Endothelial cell of umbilical vein (primary cell): ENCODE results near the gene CLCNKA. TPM values are rescaled to one million over a fixed set of nuclear protein-coding genes. Genes with fewer than 3 reads are reported as not detected.
"Not testable (repeated sequence)": the region's sequence is repeated elsewhere in the genome, so short reads cannot be mapped to it uniquely, and the experiment has no call there.

Experiments
- BruUV-seq: library from RNA; stranded (reverse); fragments of 400-500 nt; replicated peaks from 2 replicates; lab custom pipeline; 2021; lab: Mats Ljungman, UMichigan
- CTCF ChIA-PET: fragments of 300-600, 350-600 bp; sonication (Branson Sonifier 250); formaldehyde crosslinking; loops from one replicate; lab custom pipeline; 2021; ENCODE audit warnings: antibody characterized with exemption, inconsistent platforms; lab: Charles Lee
- POLR2A ChIA-PET: fragments of 300-600, 350-600 bp; sonication (Branson Sonifier 250); formaldehyde crosslinking; loops from one replicate; lab custom pipeline; 2021; ENCODE audit warnings: antibody characterized with exemption, inconsistent platforms; lab: Charles Lee
- DNase-seq: peaks from one replicate; pipeline ENCODE4 v3.0.0-alpha.2; 2011; ENCODE audit warnings: low read depth, low spot score
- FAIRE-seq: peaks from 2 replicates; lab custom pipeline; 2011; peaks lifted over from hg19 to GRCh38; lab: Jason Lieb, UNC
- H2AFZ ChIP-seq: 2 replicates; pipeline ENCODE4 v1.6.0; 2012; ENCODE audit warnings: low read depth, low read length, control low read depth, inconsistent platforms
- H3K27ac ChIP-seq: 2 replicates; pipeline ENCODE4 v1.5.1; 2011; ENCODE audit warnings: low read depth, mild to moderate bottlenecking, control low read depth, low read length, moderate library complexity; ENCODE audit not compliant: insufficient read depth
- H3K27me3 ChIP-seq, 2 experiments: 2 replicates each; pipeline versions ENCODE4 v1.6.0 to v1.6.1; 2011; ENCODE audit warnings: low read length in 2 of 2, mixed read lengths in 1 of 2; ENCODE audit not compliant: control insufficient read depth in 2 of 2, insufficient read depth in 2 of 2
- H3K36me3 ChIP-seq, 2 experiments: 2 replicates in 1 of 2; 3 replicates in 1 of 2; pipeline ENCODE4 v1.5.1; 2011; ENCODE audit warnings: low read length in 2 of 2, mild to moderate bottlenecking in 1 of 2, moderate library complexity in 1 of 2; ENCODE audit not compliant: control insufficient read depth in 2 of 2, insufficient read depth in 2 of 2; ENCODE audit errors: extremely low read depth in 1 of 2
- H3K4me1 ChIP-seq: 3 replicates; pipeline ENCODE4 v1.5.1; 2011; ENCODE audit warnings: mild to moderate bottlenecking, low read length; ENCODE audit not compliant: control insufficient read depth, insufficient read depth; ENCODE audit errors: extremely low read depth
- H3K4me2 ChIP-seq: 2 replicates; pipeline ENCODE4 v1.6.1; 2011; ENCODE audit warnings: low read length, control low read depth, mixed read lengths; ENCODE audit not compliant: insufficient read depth
- H3K4me3 ChIP-seq, 3 experiments: fragments of 200-600 bp in 1 of 3; sonication (generic), shearing (Covaris generic) in 1 of 3; replicated peaks in 1 of 3; 2 replicates each; pipeline ENCODE4 v1.5.1; 2011 to 2016; ENCODE audit warnings: control low read depth in 3 of 3, low read length in 3 of 3, mild to moderate bottlenecking in 2 of 3, inconsistent platforms in 1 of 3, low read depth in 1 of 3, moderate library complexity in 1 of 3; ENCODE audit not compliant: insufficient read depth in 1 of 3
- H3K79me2 ChIP-seq: 2 replicates; pipeline ENCODE4 v1.6.0; 2012; ENCODE audit warnings: low read length, inconsistent platforms; ENCODE audit not compliant: control insufficient read depth, insufficient read depth
- H3K9ac ChIP-seq: replicated peaks from 2 replicates; pipeline ENCODE3; 2011; ENCODE audit warnings: low read length, control low read depth; ENCODE audit not compliant: insufficient read depth; ENCODE audit errors: extremely low read depth
- H3K9me1 ChIP-seq: replicated peaks from 3 replicates; pipeline ENCODE4 v1.6.0; 2011; ENCODE audit warnings: mild to moderate bottlenecking, low read length; ENCODE audit not compliant: control insufficient read depth, insufficient read depth; ENCODE audit errors: extremely low read depth
- H3K9me3 ChIP-seq: replicated peaks from 2 replicates; pipeline ENCODE4 v1.5.1; 2012; ENCODE audit warnings: low read length, inconsistent platforms; ENCODE audit not compliant: control insufficient read depth, insufficient read depth
- H4K20me1 ChIP-seq: replicated peaks from 2 replicates; pipeline ENCODE3; 2011; ENCODE audit warnings: mild to moderate bottlenecking, low read length; ENCODE audit not compliant: control insufficient read depth, insufficient read depth; ENCODE audit errors: extremely low read depth
- EZH2 ChIP-seq: IDR thresholded peaks from 2 replicates; pipeline ENCODE4 v1.6.1; 2012; ENCODE audit warnings: borderline replicate concordance, low read depth, mild to moderate bottlenecking, moderate library complexity, low read length, inconsistent platforms; ENCODE audit not compliant: severe bottlenecking
- FOS ChIP-seq: IDR thresholded peaks from 2 replicates; pipeline ENCODE4 v1.6.1; 2011; ENCODE audit warnings: mild to moderate bottlenecking, low read length, moderate library complexity, borderline replicate concordance; ENCODE audit not compliant: insufficient read depth
- MYC ChIP-seq: IDR thresholded peaks from one replicate; pipeline ENCODE4 v1.6.1; 2011; ENCODE audit warnings: mild to moderate bottlenecking, low read depth, low read length
- POLR2AphosphoS5 ChIP-seq: IDR thresholded peaks from 2 replicates; pipeline ENCODE4 v1.6.1; 2012; ENCODE audit warnings: low read depth, mild to moderate bottlenecking, control low read depth, low read length, moderate library complexity; ENCODE audit not compliant: insufficient read depth
- dilution Hi-C: fragments of 300-500 bp; cut with MboI; formaldehyde crosslinking; loops from one replicate; pipeline ENCODE4 v1.15.0; 2019; ENCODE audit warnings: low sequenced_read_pairs; ENCODE audit not compliant: extremely low pct_ligation_motif_present
- intact Hi-C: fragments of 100-400 bp; cut with micrococcal nuclease; formaldehyde crosslinking; loops from one replicate; pipeline ENCODE4 v1.10.0; 2022
- polyA plus RNA-seq, 4 experiments: library from polyadenylated mRNA; depleted of rRNA in 3 of 4; stranded (reverse) in 3 of 4; unstranded in 1 of 4; fragments of >200 nt; gene quantifications; 2 replicates each; pipeline versions ENCODE4 v1.2.1 to v1.2.3, GENCODE V29; 2011 to 2012; ENCODE audit warnings: missing spikeins in 1 of 4
- total RNA-seq: library from RNA; stranded (reverse); gene quantifications from 2 replicates; pipeline ENCODE4 v1.2.3, GENCODE V29; 2021
- TF ChIP-seq, protein P1 (sequence below), 2 donors: IDR thresholded peaks; 1 replicate in 1 of 2; 2 replicates in 1 of 2; pipeline ENCODE4 v1.5.1; 2011; ENCODE audit warnings: low read length in 2 of 2, mild to moderate bottlenecking in 2 of 2, moderate library complexity in 2 of 2, control low read depth in 1 of 2, inconsistent platforms in 1 of 2, low read depth in 1 of 2; ENCODE audit not compliant: insufficient read depth in 1 of 2; ENCODE audit errors: extremely low read depth in 1 of 2
- TF ChIP-seq, protein P2 (sequence below): IDR thresholded peaks from 2 replicates; pipeline ENCODE4 v1.6.1; 2011; ENCODE audit not compliant: insufficient read depth, insufficient read length

CLCNKA gene
- total and polyA plus RNA-seq, 2 donors (not counting 3 experiments of a cell fraction or from before 2014, with no cell fraction given), result not detected

DNA sequence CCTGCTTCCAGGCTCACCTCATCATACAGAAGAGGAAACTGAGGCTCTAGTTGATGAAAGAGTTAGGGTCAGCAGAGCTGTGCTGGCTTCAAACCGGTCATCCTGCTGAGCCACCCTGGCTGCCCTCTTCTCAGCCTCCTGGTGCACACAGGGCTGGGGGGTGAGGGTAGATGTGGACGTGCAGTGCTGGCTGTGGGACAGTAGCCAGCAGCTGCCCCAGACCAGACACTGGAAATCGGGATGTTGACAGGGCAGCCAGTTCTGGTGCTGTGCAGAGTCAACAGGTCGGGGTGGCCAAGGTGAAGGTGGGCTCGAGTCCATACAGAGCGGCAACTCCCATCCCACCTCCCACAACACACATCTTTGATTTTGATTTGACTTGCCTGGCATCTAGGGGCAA lies 1.5 kb upstream of the CLCNKA start:
- no peaks in the 10 kb centered on the region for H3K9me3 ChIP-seq
- intact Hi-C loops (no loop called here), dilution Hi-C loops (no loop called here)
- H3K9me1 ChIP-seq, result no peaks in the 10 kb centered on the region
- H4K20me1 ChIP-seq, result no peaks in the 10 kb centered on the region
- no peaks in the 10 kb centered on the region for H3K36me3 ChIP-seq
- no peaks in the 10 kb centered on the region for H3K4me1 ChIP-seq
- POLR2A ChIA-PET, result interaction anchor here (0.7 kb wide), 1 partner anchor 324 kb away, joined by 3 read pairs; no protein-coding TSS in a partner anchor
- H3K79me2 ChIP-seq, result no peaks in the 10 kb centered on the region
- no peak overlapping the region for H3K9ac ChIP-seq
- FAIRE-seq (no peak), DNase-seq (no peak)
- H3K4me2 ChIP-seq, result no peak overlapping the region
- H3K4me3 ChIP-seq, result no peak overlapping the region
- CTCF ChIA-PET, result no interaction called here
- no TSS peak for BruUV-seq
- no peaks in the 10 kb centered on the region for H3K27me3 ChIP-seq
- no peak overlapping the region for H3K27ac ChIP-seq
- TF ChIP-seq, protein P1, sequence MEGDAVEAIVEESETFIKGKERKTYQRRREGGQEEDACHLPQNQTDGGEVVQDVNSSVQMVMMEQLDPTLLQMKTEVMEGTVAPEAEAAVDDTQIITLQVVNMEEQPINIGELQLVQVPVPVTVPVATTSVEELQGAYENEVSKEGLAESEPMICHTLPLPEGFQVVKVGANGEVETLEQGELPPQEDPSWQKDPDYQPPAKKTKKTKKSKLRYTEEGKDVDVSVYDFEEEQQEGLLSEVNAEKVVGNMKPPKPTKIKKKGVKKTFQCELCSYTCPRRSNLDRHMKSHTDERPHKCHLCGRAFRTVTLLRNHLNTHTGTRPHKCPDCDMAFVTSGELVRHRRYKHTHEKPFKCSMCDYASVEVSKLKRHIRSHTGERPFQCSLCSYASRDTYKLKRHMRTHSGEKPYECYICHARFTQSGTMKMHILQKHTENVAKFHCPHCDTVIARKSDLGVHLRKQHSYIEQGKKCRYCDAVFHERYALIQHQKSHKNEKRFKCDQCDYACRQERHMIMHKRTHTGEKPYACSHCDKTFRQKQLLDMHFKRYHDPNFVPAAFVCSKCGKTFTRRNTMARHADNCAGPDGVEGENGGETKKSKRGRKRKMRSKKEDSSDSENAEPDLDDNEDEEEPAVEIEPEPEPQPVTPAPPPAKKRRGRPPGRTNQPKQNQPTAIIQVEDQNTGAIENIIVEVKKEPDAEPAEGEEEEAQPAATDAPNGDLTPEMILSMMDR (IDR thresholded peaks at IDR 0.05; ENCODE audit: extremely low read depth in 1 of 2, insufficient read depth in 1 of 2, low read depth in 1 of 2, low read length in 2 of 2), result no peak
- no peak for TF ChIP-seq FOS
- TF ChIP-seq, protein P2, sequence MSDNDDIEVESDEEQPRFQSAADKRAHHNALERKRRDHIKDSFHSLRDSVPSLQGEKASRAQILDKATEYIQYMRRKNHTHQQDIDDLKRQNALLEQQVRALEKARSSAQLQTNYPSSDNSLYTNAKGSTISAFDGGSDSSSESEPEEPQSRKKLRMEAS, result no peak
- TF ChIP-seq MYC, result no peak
- TF ChIP-seq EZH2, result no peak
- no peak for TF ChIP-seq POLR2AphosphoS5
- H2AFZ ChIP-seq, result no peak overlapping the region

DNA sequence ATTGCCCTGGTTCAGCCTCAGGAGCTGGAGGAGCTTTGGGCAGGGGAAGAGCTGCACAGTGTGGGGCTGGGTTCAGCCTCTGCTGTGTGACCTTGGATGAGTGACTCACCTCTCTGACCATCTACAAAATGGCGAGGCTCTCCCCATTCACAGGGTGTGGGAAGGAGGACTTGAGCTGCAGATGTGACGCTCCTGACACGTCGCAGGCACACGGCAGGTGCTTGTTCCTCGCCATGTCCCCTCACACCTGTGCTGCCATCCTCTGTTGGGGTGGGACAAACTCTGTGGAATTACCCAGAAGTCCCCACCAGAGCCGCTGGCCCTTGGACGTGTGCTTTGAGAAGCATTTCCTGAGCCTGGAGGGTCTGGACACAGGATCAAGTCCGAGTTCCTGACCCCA lies 958 bp upstream of the CLCNKA start:
- POLR2A ChIA-PET, result interaction anchor here (0.7 kb wide), 1 partner anchor 323 kb away, joined by 3 read pairs; no protein-coding TSS in a partner anchor
- intact Hi-C loops, result not testable (repeated sequence)

More for the DNA sequence above, 958 bp upstream of the CLCNKA start:
- BruUV-seq, DNase-seq, H3K36me3 ChIP-seq, dilution Hi-C loops, CTCF ChIA-PET, H3K27me3 ChIP-seq, H3K9me3 ChIP-seq, H3K4me1 ChIP-seq, H3K4me2 ChIP-seq, H3K9me1 ChIP-seq, H3K4me3 ChIP-seq, H3K27ac ChIP-seq, H2AFZ ChIP-seq, H3K79me2 ChIP-seq, H3K9ac ChIP-seq, H4K20me1 ChIP-seq: not testable (repeated sequence)
- peak; percentile 24 for FAIRE-seq
